ENCODE results near the gene TMEM108.

The TMEM108 gene

GRCh38 chr3:133248389-133248788 lies 210.2 kb downstream of the TMEM108 start:
- TF ChIP-seq ZFX (IDR thresholded peaks at IDR 0.05; ENCODE audit: borderline replicate concordance) = no peak
- no peak for TF ChIP-seq CTCF (IDR thresholded peaks at IDR 0.05)
- H3K27ac ChIP-seq = no peak overlapping the region

GRCh38 chr3:133249490-133249889 lies 211.3 kb downstream of the TMEM108 start:
- no peak for TF ChIP-seq ZFX (IDR thresholded peaks at IDR 0.05; ENCODE audit: borderline replicate concordance)
- no peak for TF ChIP-seq CTCF (IDR thresholded peaks at IDR 0.05)
- H3K27ac ChIP-seq = no peak overlapping the region

GRCh38 chr3:133254151-133254550 lies 216.0 kb downstream of the TMEM108 start:
- no peak for TF ChIP-seq ZFX (IDR thresholded peaks at IDR 0.05; ENCODE audit: borderline replicate concordance)
- no peak for TF ChIP-seq CTCF (IDR thresholded peaks at IDR 0.05)
- no peak overlapping the region for H3K27ac ChIP-seq

GRCh38 chr3:133254716-133255115 lies 216.5 kb downstream of the TMEM108 start:
- no peak for TF ChIP-seq CTCF (IDR thresholded peaks at IDR 0.05)
- TF ChIP-seq ZFX (IDR thresholded peaks at IDR 0.05; ENCODE audit: borderline replicate concordance) = no peak
- no peak overlapping the region for H3K27ac ChIP-seq

GRCh38 chr3:133256787-133257483 lies 218.7 kb downstream of the TMEM108 start:
- no peak overlapping the region for H3K27ac ChIP-seq
- TF ChIP-seq CTCF (IDR thresholded peaks at IDR 0.05) (no peak), ZFX (IDR thresholded peaks at IDR 0.05; ENCODE audit: borderline replicate concordance) (no peak)

GRCh38 chr3:133258358-133258757 lies 220.2 kb downstream of the TMEM108 start:
- TF ChIP-seq CTCF (IDR thresholded peaks at IDR 0.05) (no peak), ZFX (IDR thresholded peaks at IDR 0.05; ENCODE audit: borderline replicate concordance) (no peak)
- H3K27ac ChIP-seq = no peak overlapping the region

- no peak overlapping the region for H3K27ac ChIP-seq
- TF ChIP-seq CTCF (IDR thresholded peaks at IDR 0.05) (no peak), ZFX (IDR thresholded peaks at IDR 0.05; ENCODE audit: borderline replicate concordance) (no peak)
Observed at GRCh38 chr3:133259767-133260166, 221.6 kb downstream of the TMEM108 start.

All from 22Rv1 (cell line).